OCI-LY1 (cell line): ENCODE data around the gene ARL6IP4.

Source experiments
- H2AFZ ChIP-seq: fragments of 200-600 bp; sonication (generic), shearing (Covaris generic); 2 replicates; pipeline ENCODE4 v1.6.0; 2014; ENCODE audit warnings: antibody characterized with exemption, mild to moderate bottlenecking, low read length
- H3F3A ChIP-seq: fragments of 200-600 bp; sonication (generic), shearing (Covaris generic); 2 replicates; pipeline ENCODE4 v1.6.0; 2014; ENCODE audit warnings: mild to moderate bottlenecking, antibody characterized with exemption, low read length, moderate library complexity; ENCODE audit not compliant: insufficient read depth
- H3K27ac ChIP-seq: fragments of 200-600 bp; sonication (generic); 2 replicates; pipeline ENCODE4 v1.5.1; 2014; ENCODE audit warnings: low read length, mixed run types, mild to moderate bottlenecking, low read depth; ENCODE audit not compliant: poor library complexity, severe bottlenecking
- H3K27me3 ChIP-seq: fragments of 200-600 bp; sonication (generic); 2 replicates; pipeline ENCODE4 v1.6.0; 2014; ENCODE audit warnings: antibody characterized with exemption, mild to moderate bottlenecking, low read length, moderate library complexity; ENCODE audit not compliant: insufficient read depth
- H3K36me3 ChIP-seq: fragments of 200-600 bp; sonication (generic); 2 replicates; pipeline ENCODE4 v1.6.1; 2014; ENCODE audit warnings: mild to moderate bottlenecking, antibody characterized with exemption, low read length, moderate library complexity, mixed read lengths; ENCODE audit not compliant: insufficient read depth
- H3K4me1 ChIP-seq: fragments of 200-600 bp; sonication (generic); 2 replicates; pipeline ENCODE4 v1.5.1; 2014; ENCODE audit warnings: mild to moderate bottlenecking, low read length, moderate library complexity; ENCODE audit not compliant: insufficient read depth, severe bottlenecking
- H3K4me2 ChIP-seq: fragments of 200-600 bp; sonication (generic), shearing (Covaris generic); 2 replicates; pipeline ENCODE4 v1.6.1; 2014; ENCODE audit warnings: low read length
- H3K4me3 ChIP-seq: fragments of 200-600 bp; sonication (generic); 2 replicates; pipeline ENCODE4 v1.5.1; 2014; ENCODE audit warnings: low read length, low read depth, mild to moderate bottlenecking, mixed read lengths; ENCODE audit not compliant: poor library complexity, severe bottlenecking
- H3K79me2 ChIP-seq: fragments of 200-600 bp; shearing (Covaris generic); 2 replicates; pipeline ENCODE4 v1.6.1; 2016; ENCODE audit warnings: mixed run types, low read length, mixed read lengths; ENCODE audit not compliant: insufficient read depth
- H3K9ac ChIP-seq: fragments of 200-600 bp; sonication (generic), shearing (Covaris generic); 2 replicates; pipeline ENCODE4 v1.6.1; 2014; ENCODE audit warnings: mild to moderate bottlenecking, low read length, mixed read lengths
- H3K9me2 ChIP-seq: fragments of 200-600 bp; sonication (generic), shearing (Covaris generic); 2 replicates; pipeline ENCODE4 v1.6.1; 2014; ENCODE audit warnings: low read depth, mild to moderate bottlenecking, low read length, mixed read lengths
- H3K9me3 ChIP-seq: fragments of 200-600 bp; shearing (Covaris generic); 2 replicates; pipeline ENCODE4 v1.6.1; 2014; ENCODE audit warnings: low read length, mixed read lengths
- H4K20me1 ChIP-seq: fragments of 200-600 bp; sonication (generic), shearing (Covaris generic); 2 replicates; pipeline ENCODE4 v1.6.0; 2016; ENCODE audit warnings: mild to moderate bottlenecking, low read length; ENCODE audit not compliant: insufficient read depth
- EZH2 ChIP-seq: fragments of 200-600 bp; sonication (generic), shearing (Covaris generic); IDR thresholded peaks from 2 replicates; pipeline ENCODE4 v1.8.0; 2017; ENCODE audit warnings: borderline replicate concordance, mixed run types, mild to moderate bottlenecking, antibody characterized with exemption, low read length, moderate library complexity, mixed read lengths
- TF ChIP-seq, protein P1 (sequence below): fragments of 200-600 bp; sonication (generic), shearing (Covaris generic); IDR thresholded peaks from 2 replicates; pipeline ENCODE4 v1.5.1; 2017; ENCODE audit warnings: mild to moderate bottlenecking, antibody characterized with exemption, low read length, moderate library complexity, mixed read lengths

The ARL6IP4 gene

DNA sequence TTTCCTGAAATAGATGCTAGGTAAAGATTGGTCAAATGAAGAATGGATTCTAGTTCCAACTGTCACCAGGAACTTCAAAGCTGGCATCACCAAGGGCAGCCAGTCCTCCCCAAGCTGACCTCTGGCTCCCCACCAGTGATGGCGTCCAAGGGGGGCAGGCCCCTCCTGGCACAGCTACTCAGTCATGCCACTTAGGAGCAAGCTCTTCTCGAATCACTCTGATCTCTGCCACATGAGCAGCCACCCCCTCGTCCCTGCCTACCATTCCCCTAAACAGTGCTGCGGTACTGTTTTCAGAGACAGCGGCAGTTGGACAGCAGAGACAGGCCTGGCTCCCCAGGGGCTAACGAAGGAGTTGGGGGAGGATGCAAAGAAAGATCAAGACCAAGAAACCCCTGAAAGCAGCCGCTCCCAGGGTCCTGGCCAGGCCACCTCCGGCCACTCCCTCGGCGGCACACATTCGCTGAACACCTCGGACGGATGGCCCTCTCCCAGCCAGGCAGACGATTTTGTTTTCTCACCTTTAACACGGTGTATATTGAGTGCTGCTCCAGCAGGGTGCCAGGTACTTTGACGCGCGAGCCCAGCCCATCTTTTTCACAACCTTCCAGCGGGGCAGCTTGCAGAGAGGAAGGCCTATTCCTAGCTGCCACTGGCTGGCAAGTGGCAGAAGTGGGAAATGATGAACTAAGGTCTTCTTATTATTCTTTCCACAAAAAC is 47.4 kb downstream of the ARL6IP4 start:
- Histone ChIP-seq H3K79me2 (0 out of 2 replicates have a peak, but pooled peaks cover 4% of the 10 kb centered on the region), H3K4me3 (no peak overlapping the region), H3F3A (no peaks in the 10 kb centered on the region), H3K9me3 (no peaks in the 10 kb centered on the region), H3K4me2 (no peak overlapping the region), H3K4me1 (no peaks in the 10 kb centered on the region), H2AFZ (no peak overlapping the region), H3K9ac (no peak overlapping the region), H3K36me3 (peaks cover 82% of the 10 kb centered on the region), H4K20me1 (no peaks in the 10 kb centered on the region), H3K27ac (no peak overlapping the region), H3K9me2 (no peaks in the 10 kb centered on the region), H3K27me3 (no peaks in the 10 kb centered on the region)
- TF ChIP-seq, protein P1, sequence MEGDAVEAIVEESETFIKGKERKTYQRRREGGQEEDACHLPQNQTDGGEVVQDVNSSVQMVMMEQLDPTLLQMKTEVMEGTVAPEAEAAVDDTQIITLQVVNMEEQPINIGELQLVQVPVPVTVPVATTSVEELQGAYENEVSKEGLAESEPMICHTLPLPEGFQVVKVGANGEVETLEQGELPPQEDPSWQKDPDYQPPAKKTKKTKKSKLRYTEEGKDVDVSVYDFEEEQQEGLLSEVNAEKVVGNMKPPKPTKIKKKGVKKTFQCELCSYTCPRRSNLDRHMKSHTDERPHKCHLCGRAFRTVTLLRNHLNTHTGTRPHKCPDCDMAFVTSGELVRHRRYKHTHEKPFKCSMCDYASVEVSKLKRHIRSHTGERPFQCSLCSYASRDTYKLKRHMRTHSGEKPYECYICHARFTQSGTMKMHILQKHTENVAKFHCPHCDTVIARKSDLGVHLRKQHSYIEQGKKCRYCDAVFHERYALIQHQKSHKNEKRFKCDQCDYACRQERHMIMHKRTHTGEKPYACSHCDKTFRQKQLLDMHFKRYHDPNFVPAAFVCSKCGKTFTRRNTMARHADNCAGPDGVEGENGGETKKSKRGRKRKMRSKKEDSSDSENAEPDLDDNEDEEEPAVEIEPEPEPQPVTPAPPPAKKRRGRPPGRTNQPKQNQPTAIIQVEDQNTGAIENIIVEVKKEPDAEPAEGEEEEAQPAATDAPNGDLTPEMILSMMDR: no peak
- TF ChIP-seq EZH2: no peak

DNA sequence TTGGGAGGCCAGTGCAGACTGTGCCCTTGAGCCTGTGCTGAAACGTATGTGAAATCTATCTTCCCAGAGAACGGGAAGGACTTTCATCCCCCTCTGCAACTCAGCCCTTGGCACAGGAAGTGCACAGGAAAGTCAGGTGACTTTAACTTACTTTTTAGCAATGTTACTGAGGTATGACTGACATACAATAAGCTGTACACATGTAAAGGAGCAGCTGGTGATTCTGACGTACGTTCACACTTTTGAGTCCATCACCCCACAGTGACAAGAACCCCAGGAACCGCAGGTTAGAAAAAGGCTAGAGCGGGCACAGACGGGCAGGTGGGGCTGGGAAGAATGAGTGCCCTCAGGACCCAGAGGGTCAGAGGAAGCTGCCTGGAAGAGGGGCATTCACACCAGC is 48.0 kb downstream of the ARL6IP4 start:
- H3K79me2 ChIP-seq: 0 out of 2 replicates have a peak, but pooled peaks cover 4% of the 10 kb centered on the region
- no peaks in the 10 kb centered on the region for H3K27me3 ChIP-seq
- H4K20me1 ChIP-seq: no peaks in the 10 kb centered on the region
- H3K4me2 ChIP-seq: no peak overlapping the region
- H3K36me3 ChIP-seq: peaks cover 82% of the 10 kb centered on the region
- no peaks in the 10 kb centered on the region for H3K4me1 ChIP-seq
- TF ChIP-seq, protein P1: no peak
- no peak for TF ChIP-seq EZH2
- no peaks in the 10 kb centered on the region for H3K9me3 ChIP-seq
- no peak overlapping the region for H2AFZ ChIP-seq
- H3K4me3 ChIP-seq: no peak overlapping the region
- H3K27ac ChIP-seq: no peak overlapping the region
- no peaks in the 10 kb centered on the region for H3K9me2 ChIP-seq
- no peak overlapping the region for H3K9ac ChIP-seq
- H3F3A ChIP-seq: no peaks in the 10 kb centered on the region

DNA sequence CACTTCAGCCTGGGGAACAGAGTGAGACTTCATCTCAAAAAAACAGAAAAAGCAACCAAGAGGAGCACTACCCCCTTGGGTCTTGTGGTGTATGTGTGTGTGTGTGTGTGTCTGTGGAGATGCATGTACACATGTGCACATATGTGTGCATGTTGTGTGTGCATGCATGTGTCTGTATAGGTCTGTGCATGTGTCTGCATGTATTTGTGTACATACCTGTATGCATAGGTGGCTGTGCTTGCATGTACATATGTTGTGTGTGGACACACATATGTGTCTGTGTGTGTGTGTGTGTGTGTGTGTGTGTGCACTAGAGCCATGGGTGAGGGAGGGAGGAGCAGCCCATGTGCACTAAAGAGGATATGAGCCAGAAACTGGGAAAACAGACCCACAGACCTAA is 49.1 kb downstream of the ARL6IP4 start:
- no peak overlapping the region for H3K4me3 ChIP-seq
- no peaks in the 10 kb centered on the region for H3K4me1 ChIP-seq
- no peak overlapping the region for H2AFZ ChIP-seq
- no peaks in the 10 kb centered on the region for H3F3A ChIP-seq
- TF ChIP-seq EZH2: no peak
- TF ChIP-seq, protein P1: no peak
- no peaks in the 10 kb centered on the region for H4K20me1 ChIP-seq
- H3K27ac ChIP-seq: no peak overlapping the region
- H3K9ac ChIP-seq: no peak overlapping the region
- H3K9me3 ChIP-seq: no peaks in the 10 kb centered on the region
- no peaks in the 10 kb centered on the region for H3K27me3 ChIP-seq
- 0 out of 2 replicates have a peak, but pooled peaks cover under 1% of the 10 kb centered on the region for H3K79me2 ChIP-seq
- no peaks in the 10 kb centered on the region for H3K9me2 ChIP-seq
- H3K36me3 ChIP-seq: peaks cover 86% of the 10 kb centered on the region
- no peak overlapping the region for H3K4me2 ChIP-seq
